ENCODE measurements around the gene ANKS6. TPM values are rescaled to one million over a fixed set of nuclear protein-coding genes. Genes with fewer than 3 reads are reported as not detected.

Gene ANKS6
- total RNA-seq, 1 donor from 2014 or later, result 13.6 TPM

- DNase-seq, result no peak
- H3K9me3 Mint-ChIP-seq, result no peaks in the 10 kb centered on the region
- no peaks in the 10 kb centered on the region for H3K4me1 Mint-ChIP-seq
- no peaks in the 10 kb centered on the region for H3K27me3 Mint-ChIP-seq
- peaks cover 1% of the 10 kb centered on the region for H3K36me3 Mint-ChIP-seq (ENCODE audit: low read depth)
- intact Hi-C loops (cut with micrococcal nuclease), result no loop called here
- no peak overlapping the region for H3K4me3 Mint-ChIP-seq
- no peak overlapping the region for H3K27ac Mint-ChIP-seq
These were observed 16.2 kb downstream of the ANKS6 start for GRCh38 chr9:98780059-98780749.

GRCh38 chr9:98778711-98779530 is 17.4 kb downstream of the ANKS6 start:
- Mint-ChIP-seq H3K27ac (no peak overlapping the region), H3K9me3 (no peaks in the 10 kb centered on the region), H3K4me1 (no peaks in the 10 kb centered on the region), H3K27me3 (no peaks in the 10 kb centered on the region), H3K36me3 (ENCODE audit: low read depth) (peaks cover 1% of the 10 kb centered on the region), H3K4me3 (no peak overlapping the region)
- intact Hi-C loops (cut with micrococcal nuclease), result no loop called here
- DNase-seq, result no peak

GRCh38 chr9:98778251-98778650 is 18.1 kb downstream of the ANKS6 start:
- no peak overlapping the region for H3K4me3 Mint-ChIP-seq
- no peaks in the 10 kb centered on the region for H3K9me3 Mint-ChIP-seq
- intact Hi-C loops (cut with micrococcal nuclease), result no loop called here
- no peaks in the 10 kb centered on the region for H3K4me1 Mint-ChIP-seq
- no peak for DNase-seq
- H3K27me3 Mint-ChIP-seq, result no peaks in the 10 kb centered on the region
- H3K36me3 Mint-ChIP-seq (ENCODE audit: low read depth), result peaks cover 1% of the 10 kb centered on the region
- H3K27ac Mint-ChIP-seq, result no peak overlapping the region

DNA sequence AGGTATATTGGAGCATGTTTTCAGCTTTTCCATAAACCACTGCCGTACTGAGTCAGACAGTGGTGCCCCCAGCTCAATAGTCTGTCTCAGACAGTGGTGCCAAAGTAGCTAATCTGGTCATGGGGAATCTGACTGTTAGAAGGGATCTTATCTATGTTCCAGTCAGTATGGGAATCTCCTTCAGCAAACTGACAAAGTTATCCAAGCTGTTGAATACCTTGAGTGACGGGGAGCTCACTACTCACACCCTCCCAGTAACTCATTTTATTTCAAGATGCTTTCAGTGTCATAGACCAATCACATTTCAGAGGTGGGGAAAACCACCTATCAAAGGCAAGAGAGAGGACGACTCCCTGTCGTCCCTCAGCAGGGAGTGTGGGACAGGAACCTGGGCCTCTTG is 18.7 kb downstream of the ANKS6 start:
- no peaks in the 10 kb centered on the region for H3K27me3 Mint-ChIP-seq
- no peaks in the 10 kb centered on the region for H3K4me1 Mint-ChIP-seq
- no peak overlapping the region for H3K4me3 Mint-ChIP-seq
- peaks cover 1% of the 10 kb centered on the region for H3K36me3 Mint-ChIP-seq (ENCODE audit: low read depth)
- intact Hi-C loops (cut with micrococcal nuclease), result no loop called here
- no peaks in the 10 kb centered on the region for H3K9me3 Mint-ChIP-seq
- DNase-seq, result no peak
- no peak overlapping the region for H3K27ac Mint-ChIP-seq

GRCh38 chr9:98775831-98776441 is 20.4 kb downstream of the ANKS6 start:
- no peaks in the 10 kb centered on the region for H3K27me3 Mint-ChIP-seq
- no peaks in the 10 kb centered on the region for H3K9me3 Mint-ChIP-seq
- no peak overlapping the region for H3K4me3 Mint-ChIP-seq
- H3K27ac Mint-ChIP-seq, result no peak overlapping the region
- peak; percentile 80 for DNase-seq
- H3K36me3 Mint-ChIP-seq (ENCODE audit: low read depth), result peaks cover 3% of the 10 kb centered on the region
- intact Hi-C loops (cut with micrococcal nuclease), result loop anchor here (1.0 kb wide), 1 partner anchor 461 kb away; no protein-coding TSS in a partner anchor
- H3K4me1 Mint-ChIP-seq, result no peaks in the 10 kb centered on the region

DNA sequence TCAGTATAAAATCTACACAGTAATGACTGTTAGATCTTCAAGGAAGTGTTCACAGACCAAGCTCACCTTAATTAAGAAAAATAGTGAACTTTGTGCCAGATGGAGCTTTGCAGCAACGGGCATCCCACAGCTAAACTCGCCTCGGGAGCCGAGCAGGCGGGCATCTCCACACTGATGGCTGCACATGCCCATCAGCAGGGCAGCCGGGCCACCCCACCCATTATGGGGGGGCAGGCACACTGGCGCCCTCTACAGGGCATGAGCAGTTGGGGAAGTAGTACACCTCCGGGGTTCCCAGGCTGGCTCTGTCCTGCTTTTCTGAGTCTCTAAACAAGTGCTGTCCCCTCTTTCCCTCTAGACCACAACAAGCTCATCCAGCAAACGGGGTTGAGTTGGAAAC is 21.6 kb downstream of the ANKS6 start:
- Mint-ChIP-seq H3K4me1 (no peaks in the 10 kb centered on the region), H3K9me3 (no peaks in the 10 kb centered on the region), H3K4me3 (no peak overlapping the region), H3K36me3 (ENCODE audit: low read depth) (peaks cover 3% of the 10 kb centered on the region), H3K27me3 (no peaks in the 10 kb centered on the region), H3K27ac (no peak overlapping the region)
- peak; percentile 70 for DNase-seq
- intact Hi-C loops (cut with micrococcal nuclease), result loop anchor here (1.0 kb wide), 1 partner anchor 459 kb away; no protein-coding TSS in a partner anchor

DNA sequence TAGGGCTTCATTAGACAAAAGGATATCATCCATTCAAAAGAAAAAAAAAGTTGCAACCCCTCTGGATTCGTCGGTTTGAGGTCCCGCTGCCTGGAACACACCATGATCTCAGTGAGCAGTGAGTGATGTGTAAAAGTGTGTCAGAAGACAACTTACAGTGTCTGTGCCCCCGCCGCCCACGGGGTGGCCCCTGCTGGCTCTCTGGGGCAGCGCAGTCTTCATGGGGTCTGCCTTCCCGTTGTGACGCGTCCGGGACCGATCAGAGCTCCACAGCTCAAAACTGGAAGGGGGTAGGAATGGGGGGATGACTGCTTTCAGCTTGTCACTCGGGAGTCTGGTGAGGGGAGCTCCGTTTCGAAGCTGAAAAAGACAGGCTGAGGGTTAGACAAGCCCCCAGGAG is 22.6 kb downstream of the ANKS6 start:
- H3K4me1 Mint-ChIP-seq, result no peaks in the 10 kb centered on the region
- DNase-seq, result no peak
- no peak overlapping the region for H3K27ac Mint-ChIP-seq
- no peaks in the 10 kb centered on the region for H3K9me3 Mint-ChIP-seq
- H3K27me3 Mint-ChIP-seq, result no peaks in the 10 kb centered on the region
- peaks cover 3% of the 10 kb centered on the region for H3K36me3 Mint-ChIP-seq (ENCODE audit: low read depth)
- H3K4me3 Mint-ChIP-seq, result no peak overlapping the region
- intact Hi-C loops (cut with micrococcal nuclease), result no loop called here

DNA sequence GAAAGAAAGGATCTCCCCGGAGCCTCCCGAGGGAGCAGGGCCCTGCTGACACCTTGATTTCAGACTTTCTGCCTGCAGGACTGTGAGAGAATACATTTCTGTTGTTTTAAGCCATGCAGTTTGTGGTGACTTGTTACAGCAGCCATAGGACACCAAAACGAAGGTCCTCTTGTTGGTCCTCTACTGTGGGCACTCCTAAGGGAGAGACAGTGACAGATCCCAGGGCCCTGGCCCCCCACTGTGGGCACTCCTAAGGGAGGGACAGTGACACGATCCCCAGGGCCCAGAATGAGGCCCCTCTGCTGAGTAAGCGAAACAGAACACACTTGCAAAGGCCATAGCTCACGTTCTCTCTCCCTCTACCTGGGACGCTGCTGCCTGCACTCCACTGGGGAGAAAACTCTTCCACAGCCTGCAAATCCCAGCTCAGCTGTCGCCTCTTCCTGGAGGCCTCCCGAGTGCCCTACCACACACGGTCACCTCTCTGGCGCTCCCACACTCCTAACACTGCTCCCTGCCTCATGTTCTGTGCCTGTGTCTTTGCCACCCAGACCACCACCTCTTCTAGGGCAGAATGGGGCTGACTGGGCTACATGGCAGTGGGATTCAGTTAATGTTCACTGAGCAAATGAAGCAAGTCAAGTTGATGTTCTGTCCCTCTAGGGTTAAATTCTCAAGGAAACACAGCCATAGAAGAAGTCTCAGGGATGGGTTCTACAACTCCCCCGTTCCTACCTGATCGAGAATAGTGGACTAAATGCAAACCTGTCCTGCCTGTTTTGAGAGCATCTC is 23.8 kb downstream of the ANKS6 start:
- Mint-ChIP-seq H3K4me3 (no peak overlapping the region), H3K4me1 (no peaks in the 10 kb centered on the region), H3K27me3 (no peaks in the 10 kb centered on the region), H3K36me3 (ENCODE audit: low read depth) (peaks cover 3% of the 10 kb centered on the region), H3K9me3 (no peaks in the 10 kb centered on the region), H3K27ac (no peak overlapping the region)
- no peak for DNase-seq
- intact Hi-C loops (cut with micrococcal nuclease), result no loop called here

DNA sequence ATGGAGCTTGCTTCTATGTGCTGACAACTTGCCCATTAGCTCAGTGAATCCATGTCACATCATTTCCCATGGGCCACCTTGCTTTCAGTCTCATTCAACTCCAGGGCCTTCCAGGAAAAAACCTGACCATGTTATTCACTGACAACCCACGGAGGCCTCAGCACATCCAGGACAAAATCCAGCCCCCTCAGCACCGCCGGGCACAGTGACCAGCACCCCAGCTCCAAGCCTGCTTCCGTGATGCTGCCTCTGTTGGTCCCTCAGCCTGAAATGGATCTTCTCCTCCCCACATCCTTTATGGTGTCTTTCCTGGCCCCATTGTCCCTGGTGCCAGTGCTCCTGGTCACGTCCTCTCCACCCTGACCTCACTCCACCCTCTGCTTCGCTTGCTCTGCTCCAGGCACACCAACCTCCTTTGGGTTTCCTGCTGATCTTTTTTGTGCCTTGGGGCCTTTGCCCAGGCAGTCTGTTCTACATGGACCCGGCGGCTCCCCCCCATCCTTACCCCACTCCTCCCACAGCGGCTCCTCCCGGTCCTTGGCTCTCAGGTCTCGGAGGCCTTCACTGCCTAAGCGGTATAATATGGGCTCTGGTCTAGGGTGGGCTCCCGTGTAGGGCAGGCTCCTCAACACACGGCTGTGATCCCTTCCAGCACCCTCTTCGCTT is 25.0 kb downstream of the ANKS6 start:
- Mint-ChIP-seq H3K4me3 (no peak overlapping the region), H3K4me1 (no peaks in the 10 kb centered on the region), H3K9me3 (no peaks in the 10 kb centered on the region), H3K27ac (no peak overlapping the region), H3K36me3 (ENCODE audit: low read depth) (peaks cover 2% of the 10 kb centered on the region), H3K27me3 (no peaks in the 10 kb centered on the region)
- intact Hi-C loops (cut with micrococcal nuclease), result no loop called here
- DNase-seq, result no peak

DNA sequence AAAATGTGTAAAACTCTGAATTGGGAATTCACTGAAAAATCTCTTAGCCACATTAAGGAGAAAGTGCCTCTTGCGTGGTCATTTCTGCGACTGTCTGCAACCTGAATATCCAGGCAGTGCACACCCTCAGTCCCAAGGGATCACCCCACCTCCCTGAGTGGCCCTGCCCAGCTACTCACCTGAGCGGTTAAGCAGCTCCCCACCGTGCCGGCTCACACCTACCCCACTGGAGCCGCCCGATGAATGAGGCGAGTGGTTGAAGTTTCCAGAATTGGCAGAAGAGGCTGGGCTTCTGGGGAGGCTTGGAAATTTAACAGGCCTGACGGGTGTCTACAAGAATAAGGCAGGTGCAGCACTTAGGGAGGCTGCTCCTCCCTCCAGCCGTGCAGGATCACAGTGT is 25.6 kb downstream of the ANKS6 start:
- intact Hi-C loops (cut with micrococcal nuclease), result no loop called here
- no peaks in the 10 kb centered on the region for H3K27me3 Mint-ChIP-seq
- no peak overlapping the region for H3K27ac Mint-ChIP-seq
- DNase-seq, result no peak
- no peaks in the 10 kb centered on the region for H3K4me1 Mint-ChIP-seq
- H3K4me3 Mint-ChIP-seq, result no peak overlapping the region
- no peaks in the 10 kb centered on the region for H3K9me3 Mint-ChIP-seq
- H3K36me3 Mint-ChIP-seq (ENCODE audit: low read depth), result peaks cover 2% of the 10 kb centered on the region

GRCh38 chr9:98768344-98768743 is 28.0 kb downstream of the ANKS6 start:
- H3K27me3 Mint-ChIP-seq, result no peaks in the 10 kb centered on the region
- no peak overlapping the region for H3K27ac Mint-ChIP-seq
- no peaks in the 10 kb centered on the region for H3K4me1 Mint-ChIP-seq
- H3K9me3 Mint-ChIP-seq, result no peaks in the 10 kb centered on the region
- no peak overlapping the region for H3K4me3 Mint-ChIP-seq
- intact Hi-C loops (cut with micrococcal nuclease), result no loop called here
- no peak for DNase-seq
- H3K36me3 Mint-ChIP-seq (ENCODE audit: low read depth), result peaks cover 2% of the 10 kb centered on the region

DNA sequence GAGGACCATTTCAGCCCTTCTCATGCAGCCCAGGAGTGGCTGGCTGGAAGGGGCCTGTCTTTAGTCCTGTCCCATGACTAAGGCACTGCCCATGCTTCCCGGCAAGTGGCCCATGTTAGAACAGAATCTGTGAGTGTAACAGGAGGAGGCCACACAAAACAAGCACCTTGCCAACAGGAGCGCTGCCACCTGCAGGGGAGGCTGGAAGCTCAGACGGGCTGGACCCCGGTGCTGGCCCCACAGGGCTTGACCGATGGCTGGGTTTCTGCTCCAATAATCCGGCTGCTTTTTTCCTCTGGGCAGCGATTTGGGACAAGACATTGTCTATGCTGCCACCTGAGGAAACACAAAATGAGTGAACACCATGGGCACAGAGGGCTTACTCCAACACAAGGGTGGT is 28.4 kb downstream of the ANKS6 start:
- no peak overlapping the region for H3K4me3 Mint-ChIP-seq
- H3K9me3 Mint-ChIP-seq, result no peaks in the 10 kb centered on the region
- H3K27ac Mint-ChIP-seq, result no peak overlapping the region
- intact Hi-C loops (cut with micrococcal nuclease), result no loop called here
- H3K4me1 Mint-ChIP-seq, result no peaks in the 10 kb centered on the region
- no peak for DNase-seq
- peaks cover 2% of the 10 kb centered on the region for H3K36me3 Mint-ChIP-seq (ENCODE audit: low read depth)
- H3K27me3 Mint-ChIP-seq, result no peaks in the 10 kb centered on the region

DNA sequence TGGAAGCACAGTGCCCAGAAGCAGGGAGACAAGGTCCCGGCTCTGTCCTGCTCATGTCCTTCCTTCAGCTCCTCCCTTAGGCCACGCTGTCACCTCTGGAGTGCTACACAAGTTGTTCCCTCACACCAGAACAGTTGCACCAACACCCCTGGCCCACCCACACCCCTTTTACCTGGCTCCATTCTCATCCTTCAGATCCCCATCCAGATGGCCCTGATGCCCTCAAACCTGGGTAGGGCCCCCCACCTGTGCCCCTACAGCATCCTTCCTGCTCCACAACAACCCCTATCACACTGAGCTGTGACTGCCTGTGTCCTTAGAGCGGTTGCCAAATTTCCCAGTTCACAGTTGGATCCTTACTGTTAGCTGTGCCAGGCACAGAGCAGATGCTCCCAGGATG is 29.2 kb downstream of the ANKS6 start:
- DNase-seq, result no peak
- intact Hi-C loops (cut with micrococcal nuclease), result no loop called here
- Mint-ChIP-seq H3K9me3 (no peaks in the 10 kb centered on the region), H3K27ac (no peak overlapping the region), H3K36me3 (ENCODE audit: low read depth) (peaks cover 2% of the 10 kb centered on the region), H3K4me1 (no peaks in the 10 kb centered on the region), H3K4me3 (no peak overlapping the region), H3K27me3 (no peaks in the 10 kb centered on the region)
